H1 (cell line): ENCODE measurements around the gene UBE2I. TPM values are rescaled to one million over a fixed set of nuclear protein-coding genes. Genes with fewer than 3 reads are reported as not detected.

Experiments
- CTCF ChIA-PET: fragments of 300-600 bp; sonication (Branson Sonifier 250); formaldehyde crosslinking; loops from one replicate; lab custom pipeline; 2021; ENCODE audit not compliant: partially characterized antibody; lab: Charles Lee
- POLR2A ChIA-PET: fragments of 300-600 bp; sonication (Branson Sonifier 250); formaldehyde crosslinking; loops from one replicate; lab custom pipeline; 2021; ENCODE audit warnings: inconsistent platforms; ENCODE audit not compliant: partially characterized antibody; lab: Charles Lee
- DNase-seq, 2 experiments: peaks; one replicate each; pipeline versions ENCODE4 v3.0.0 to v3.0.0-alpha.2; 2010 to 2022; ENCODE audit warnings: low spot score in 2 of 2, low read depth in 1 of 2, mixed read lengths in 1 of 2
- FAIRE-seq: peaks from 2 replicates; lab custom pipeline; 2011; peaks lifted over from hg19 to GRCh38; lab: Jason Lieb, UNC
- H2AFZ ChIP-seq: 2 replicates; pipeline ENCODE4 v1.8.1; 2012; ENCODE audit warnings: low read length, inconsistent platforms
- H2AK5ac ChIP-seq: 2 replicates; pipeline ENCODE4 v1.6.1; 2013; ENCODE audit warnings: low read depth, low read length
- H2BK120ac ChIP-seq: replicated peaks from 2 replicates; pipeline ENCODE3; 2013; ENCODE audit warnings: low read depth, low read length, inconsistent platforms
- H2BK12ac ChIP-seq: 2 replicates; pipeline ENCODE4 v1.6.1; 2013; ENCODE audit warnings: low read depth, low read length
- H2BK15ac ChIP-seq: 2 replicates; pipeline ENCODE4 v1.6.1; 2013; ENCODE audit warnings: low read length
- H2BK20ac ChIP-seq: 2 replicates; pipeline ENCODE4 v1.6.1; 2013; ENCODE audit warnings: low read length
- H2BK5ac ChIP-seq: 2 replicates; pipeline ENCODE4 v1.6.1; 2013; ENCODE audit warnings: low read depth, low read length
- H3K14ac ChIP-seq: 2 replicates; pipeline ENCODE4 v1.6.1; 2013; ENCODE audit warnings: inconsistent platforms; ENCODE audit not compliant: insufficient read length
- H3K18ac ChIP-seq: 2 replicates; pipeline ENCODE4 v1.6.1; 2013; ENCODE audit warnings: low read length; ENCODE audit errors: extremely low read depth
- H3K23ac ChIP-seq: 2 replicates; pipeline ENCODE4 v1.6.1; 2013; ENCODE audit warnings: inconsistent platforms; ENCODE audit not compliant: insufficient read length
- H3K23me2 ChIP-seq: 2 replicates; pipeline ENCODE4 v1.6.1; 2013; ENCODE audit warnings: low read depth, low read length
- H3K27ac ChIP-seq: 2 replicates; pipeline ENCODE4 v1.6.1; 2011; ENCODE audit warnings: low read depth, low read length, inconsistent platforms
- H3K27me3 ChIP-seq, 4 experiments: replicated peaks in 1 of 4; 1 replicate in 1 of 4; 2 replicates in 3 of 4; pipeline versions ENCODE4 v1.6.1 to v1.8.1; 2011 to 2013; ENCODE audit warnings: low read length in 3 of 4, mild to moderate bottlenecking in 3 of 4, inconsistent platforms in 2 of 4, mixed read lengths in 2 of 4, moderate library complexity in 1 of 4; ENCODE audit not compliant: control insufficient read depth in 3 of 4, insufficient read depth in 3 of 4; ENCODE audit errors: extremely low read depth in 1 of 4
- H3K36me3 ChIP-seq, 4 experiments: 2 replicates each; pipeline versions ENCODE4 v1.6.1 to v1.8.1; 2011 to 2013; ENCODE audit warnings: mild to moderate bottlenecking in 4 of 4, low read length in 3 of 4, moderate library complexity in 2 of 4, control low read depth in 1 of 4, inconsistent platforms in 1 of 4; ENCODE audit not compliant: insufficient read depth in 4 of 4, control insufficient read depth in 2 of 4
- H3K4ac ChIP-seq: replicated peaks from 2 replicates; pipeline ENCODE3; 2013; ENCODE audit warnings: low read length, low read depth, mixed read lengths, inconsistent platforms; ENCODE audit not compliant: insufficient read length
- H3K4me1 ChIP-seq, 4 experiments: replicated peaks in 1 of 4; 1 replicate in 1 of 4; 2 replicates in 3 of 4; pipeline versions ENCODE4 v1.6.1 to v1.8.1; 2011 to 2013; ENCODE audit warnings: low read length in 3 of 4, inconsistent platforms in 2 of 4, mixed read lengths in 1 of 4; ENCODE audit not compliant: insufficient read depth in 4 of 4, control insufficient read depth in 3 of 4
- H3K4me2 ChIP-seq, 2 experiments: 2 replicates each; pipeline versions ENCODE4 v1.6.1 to v1.8.1; 2011 to 2013; ENCODE audit warnings: low read depth in 2 of 2, low read length in 2 of 2, control low read depth in 1 of 2, inconsistent platforms in 1 of 2, mild to moderate bottlenecking in 1 of 2; ENCODE audit not compliant: insufficient read depth in 1 of 2
- H3K4me3 ChIP-seq, 4 experiments: fragments of 200-600, 300-600 bp in 1 of 4; sonication (generic), shearing (Covaris generic), sonication (Bioruptor Twin) in 1 of 4; 2 replicates each; pipeline versions ENCODE4 v1.5.1 to v1.8.1; 2011 to 2016; ENCODE audit warnings: low read length in 4 of 4, low read depth in 3 of 4, control low read depth in 2 of 4, inconsistent platforms in 2 of 4, mild to moderate bottlenecking in 2 of 4, mixed read lengths in 1 of 4, moderate library complexity in 1 of 4; ENCODE audit not compliant: insufficient read depth in 2 of 4; ENCODE audit errors: extremely low read depth in 1 of 4
- H3K56ac ChIP-seq: replicated peaks from 2 replicates; pipeline ENCODE3; 2013; ENCODE audit warnings: low read depth, mild to moderate bottlenecking, mixed read lengths, low read length, inconsistent platforms; ENCODE audit not compliant: insufficient read length
- H3K79me1 ChIP-seq: 2 replicates; pipeline ENCODE4 v1.6.1; 2013; ENCODE audit warnings: low read depth, low read length, control low read depth
- H3K79me2 ChIP-seq, 2 experiments: 2 replicates each; pipeline versions ENCODE4 v1.6.1 to v1.8.1; 2012 to 2013; ENCODE audit warnings: low read length in 2 of 2, mild to moderate bottlenecking in 2 of 2, inconsistent platforms in 1 of 2; ENCODE audit not compliant: insufficient read depth in 2 of 2, control insufficient read depth in 1 of 2
- H3K9ac ChIP-seq, 4 experiments: replicated peaks in 1 of 4; 1 replicate in 1 of 4; 2 replicates in 3 of 4; pipeline versions ENCODE4 v1.6.1 to v1.8.1; 2011 to 2013; ENCODE audit warnings: low read depth in 3 of 4, low read length in 3 of 4, control low read depth in 2 of 4, mild to moderate bottlenecking in 2 of 4, moderate library complexity in 2 of 4, inconsistent platforms in 1 of 4; ENCODE audit errors: extremely low read depth in 1 of 4
- H3K9me3 ChIP-seq, 2 experiments: 2 replicates each; pipeline versions ENCODE4 v1.6.1 to v1.8.1; 2012 to 2013; ENCODE audit warnings: mild to moderate bottlenecking in 2 of 2, moderate library complexity in 2 of 2, control low read depth in 1 of 2, inconsistent platforms in 1 of 2, low read depth in 1 of 2, low read length in 1 of 2, mixed read lengths in 1 of 2; ENCODE audit not compliant: insufficient read depth in 2 of 2
- H4K20me1 ChIP-seq, 2 experiments: replicated peaks in 1 of 2; 2 replicates each; pipeline versions ENCODE3 to v1.8.1; 2011 to 2013; ENCODE audit warnings: inconsistent platforms in 2 of 2, low read length in 2 of 2, mild to moderate bottlenecking in 1 of 2; ENCODE audit not compliant: insufficient read depth in 2 of 2, control insufficient read depth in 1 of 2
- H4K5ac ChIP-seq: 2 replicates; pipeline ENCODE4 v1.6.1; 2013; ENCODE audit warnings: low read length, low read depth, mixed read lengths, inconsistent platforms; ENCODE audit not compliant: insufficient read length
- H4K8ac ChIP-seq: 2 replicates; pipeline ENCODE4 v1.8.0; 2013; ENCODE audit warnings: mild to moderate bottlenecking, moderate library complexity, low read length, inconsistent platforms; ENCODE audit not compliant: insufficient read depth; ENCODE audit errors: extremely low read depth
- H4K91ac ChIP-seq: replicated peaks from 2 replicates; pipeline ENCODE3; 2013; ENCODE audit warnings: low read length, mixed read lengths, inconsistent platforms; ENCODE audit not compliant: insufficient read length
- GTF2F1 ChIP-seq: IDR thresholded peaks from 2 replicates; pipeline ENCODE4 v1.6.1; 2012; ENCODE audit warnings: low read depth, low read length, improper control_type of control experiment, borderline replicate concordance
- HDAC6 ChIP-seq: IDR thresholded peaks from one replicate; pipeline ENCODE4 v1.7.1; 2012; ENCODE audit warnings: low read depth, mild to moderate bottlenecking, inconsistent platforms, low read length, moderate library complexity
- JUN ChIP-seq: IDR thresholded peaks from 2 replicates; pipeline ENCODE4 v1.6.1; 2011; ENCODE audit warnings: low read depth, mild to moderate bottlenecking, improper control_type of control experiment, low read length
- JUND ChIP-seq: IDR thresholded peaks from 2 replicates; pipeline ENCODE4 v1.6.1; 2011; ENCODE audit warnings: mild to moderate bottlenecking, improper control_type of control experiment, low read length
- PHF8 ChIP-seq: fragments of 200-600 bp; sonication (generic); conservative IDR thresholded peaks from 2 replicates; pipeline ENCODE4 v1.7.1; 2012; ENCODE audit warnings: low read depth, mild to moderate bottlenecking, inconsistent platforms, low read length, moderate library complexity
- POLR2A ChIP-seq, 2 experiments: IDR thresholded peaks; 1 replicate in 1 of 2; 2 replicates in 1 of 2; pipeline ENCODE4 v1.6.1; 2011; ENCODE audit warnings: low read depth in 2 of 2, low read length in 2 of 2, mild to moderate bottlenecking in 2 of 2; ENCODE audit errors: control extremely low read depth in 1 of 2
- POLR2AphosphoS5 ChIP-seq: IDR thresholded peaks from 2 replicates; pipeline ENCODE4 v1.6.1; 2011; ENCODE audit warnings: low read depth, low read length
- SAP30 ChIP-seq: fragments of 300-600 bp; sonication (generic); IDR thresholded peaks from 2 replicates; pipeline ENCODE4 v1.7.1; 2012; ENCODE audit warnings: low read length, moderate library complexity, mild to moderate bottlenecking, inconsistent platforms; ENCODE audit not compliant: insufficient read depth, insufficient replicate concordance
- TBP ChIP-seq: IDR thresholded peaks from 2 replicates; pipeline ENCODE4 v1.6.1; 2011; ENCODE audit warnings: low read depth, low read length, improper control_type of control experiment
- WGBS, 2 experiments: shearing (Covaris generic) in 1 of 2; methylation state at CpG; one replicate each; pipeline versions ENCODE4 v1.1.6 to v1.1.7; 2013 to 2015; ENCODE audit warnings: low lambda C conversion rate in 2 of 2, mixed read lengths in 2 of 2, inconsistent platforms in 1 of 2, low coverage in 1 of 2, missing lambda C conversion rate in 1 of 2; ENCODE audit not compliant: insufficient replicate concordance in 2 of 2, insufficient coverage in 1 of 2, insufficient read length in 1 of 2; ENCODE audit errors: extremely low coverage in 1 of 2, missing lambda C conversion rate in 1 of 2; 5-methylcytosine and 5-hydroxymethylcytosine counted together
- polyA plus RNA-seq, 7 experiments: library from polyadenylated mRNA; depleted of rRNA in 3 of 7; stranded (reverse) in 5 of 7; unstranded in 2 of 7; fragments of >200 nt in 5 of 7; fragments of 200-250 nt in 2 of 7; gene quantifications; 1 replicate in 5 of 7; 2 replicates in 1 of 7; 4 replicates in 1 of 7; pipeline versions ENCODE4 v1.2.1 to v1.2.3, GENCODE V29; 2011 to 2013; ENCODE audit warnings: missing spikeins in 2 of 7, mixed read lengths in 2 of 7
- total RNA-seq: library from RNA; stranded (reverse); fragmentation: NEBNext Ultra II Directional; extraction: Animal tissue kit (Norgen Biotek cat#: 25700); gene quantifications from 2 replicates; pipeline ENCODE4 v1.2.1, GENCODE V29; 2021
- TF ChIP-seq, protein P1 (sequence below): IDR thresholded peaks from 2 replicates; pipeline ENCODE4 v1.6.1; 2012; ENCODE audit warnings: inconsistent platforms

UBE2I gene
- total and polyA plus RNA-seq, 2 of the 8 experiments (the other 6 are each of a cell fraction or from before 2014, with no cell fraction given) = 148 to 268 TPM

DNA sequence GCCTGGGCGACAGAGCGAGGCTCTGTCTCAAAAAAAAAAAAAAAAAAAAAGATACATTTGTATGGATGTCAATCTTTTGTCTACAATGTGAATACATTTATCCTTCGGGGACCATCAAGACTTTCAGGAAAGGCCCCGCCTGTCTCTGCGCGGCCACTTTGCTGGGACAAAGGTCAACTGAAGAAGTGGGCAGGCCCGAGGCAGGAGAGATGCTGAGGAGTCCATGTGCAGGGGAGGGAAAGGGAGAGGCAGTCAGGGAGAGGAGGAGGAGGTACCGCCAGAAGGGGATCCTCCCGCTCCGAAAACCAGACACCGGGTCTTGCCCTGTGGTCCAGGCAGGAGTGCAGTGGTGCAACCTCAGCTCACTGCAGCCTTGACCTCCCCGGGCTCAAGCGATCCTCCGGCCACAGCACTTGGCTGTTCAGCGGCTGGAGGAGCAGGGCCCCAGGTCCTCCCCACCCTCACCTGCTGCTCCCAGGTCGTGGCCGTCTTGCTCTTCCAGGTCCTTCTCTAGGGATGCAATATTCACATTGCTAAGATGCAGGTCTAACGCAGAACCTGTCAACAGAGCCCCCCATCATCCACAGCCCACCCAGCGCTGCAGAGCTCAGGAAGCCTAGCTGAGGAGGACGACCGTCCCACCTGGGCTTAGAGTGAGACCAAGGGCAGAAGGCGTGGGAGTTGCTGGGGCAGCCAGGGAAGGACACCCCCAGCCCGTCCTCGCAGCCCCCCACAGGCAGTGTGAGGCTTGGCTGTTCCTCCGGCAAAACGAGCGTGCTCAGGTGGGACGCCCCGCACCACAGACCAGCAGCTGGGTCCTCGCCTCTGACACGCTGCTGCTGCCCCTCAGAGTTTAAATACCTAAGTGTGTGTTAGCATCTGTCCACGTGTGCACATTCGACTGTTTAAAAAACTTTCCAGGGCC lies 61.9 kb downstream of the UBE2I start:
- Histone ChIP-seq H3K23me2 (no peaks in the 10 kb centered on the region), H3K36me3 (peaks cover 0 to 29% (median 0%) of the 10 kb centered on the region in 4 experiments; a peak in 3 of 8 replicates), H3K18ac (no peak overlapping the region), H3K14ac (no peak overlapping the region), H2AK5ac (no peak overlapping the region), H3K79me1 (peaks cover 8% of the 10 kb centered on the region), H4K5ac (no peak overlapping the region), H3K9me3 (no peaks in the 10 kb centered on the region), H3K27ac (no peak overlapping the region), H2BK120ac (no peak overlapping the region), H2BK5ac (no peak overlapping the region; the same call in 1 of the 2 replicates), H3K4ac (no peak overlapping the region), H4K20me1 (peaks cover 3 to 12% of the 10 kb centered on the region in 2 experiments), H3K79me2 (no peaks in the 10 kb centered on the region; a peak in 1 of 4 replicates), H4K8ac (0 out of 2 replicates have a peak overlapping the region, but pooled peaks have one; percentile 51), H2BK12ac (no peak overlapping the region), H3K9ac (no peak overlapping the region), H2BK15ac (no peak overlapping the region), H3K4me2 (no peak overlapping the region), H2AFZ (no peak overlapping the region), H3K27me3 (no peaks in the 10 kb centered on the region), H4K91ac (no peak overlapping the region), H3K56ac (no peak overlapping the region), H3K4me1 (no peaks in the 10 kb centered on the region), H3K4me3 (no peak overlapping the region), H3K23ac (no peak overlapping the region), H2BK20ac (no peak overlapping the region)
- FAIRE-seq = no peak
- no peak for DNase-seq
- 92% methylated on average over 33 of the region's 33 CpGs; no CpG with 5 or more reads in 1 of the 2 experiments for WGBS, 2 experiments
- TF ChIP-seq GTF2F1 (no peak), JUND (no peak), HDAC6 (no peak), SAP30 (no peak), JUN (no peak), POLR2AphosphoS5 (no peak), TBP (no peak), PHF8 (no peak), POLR2A (IDR thresholded peaks at IDR 0.05; ENCODE audit: control extremely low read depth in 1 of 2, low read depth in 2 of 2, low read length in 2 of 2) (no peak)
- TF ChIP-seq, protein P1, sequence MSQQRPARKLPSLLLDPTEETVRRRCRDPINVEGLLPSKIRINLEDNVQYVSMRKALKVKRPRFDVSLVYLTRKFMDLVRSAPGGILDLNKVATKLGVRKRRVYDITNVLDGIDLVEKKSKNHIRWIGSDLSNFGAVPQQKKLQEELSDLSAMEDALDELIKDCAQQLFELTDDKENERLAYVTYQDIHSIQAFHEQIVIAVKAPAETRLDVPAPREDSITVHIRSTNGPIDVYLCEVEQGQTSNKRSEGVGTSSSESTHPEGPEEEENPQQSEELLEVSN = no peak
- ChIA-PET CTCF (interaction anchor here (0.6 to 2.3 kb wide), 11 partner anchors 9 to 119 kb away, joined by 3 to 10 read pairs (median 4); no protein-coding TSS in a partner anchor), POLR2A (interaction anchor here (0.7 to 0.9 kb wide), 2 partner anchors 55 to 70 kb away, joined by 3 to 4 read pairs; no protein-coding TSS in a partner anchor)
